Retinal pigment epithelial cell (primary cell): ENCODE measurements around the gene AMOT.
A peak's percentile ranks its signal among the peaks of the same experiment; 100 is the strongest.
"Not testable (repeated sequence)": the region's sequence is repeated elsewhere in the genome, so short reads cannot be mapped to it uniquely, and the experiment has no call there.

Experiments used
- DNase-seq: peaks from one replicate; pipeline ENCODE4 v3.0.0-alpha.2; 2010; ENCODE audit warnings: low read depth
- H3K4me3 ChIP-seq: 2 replicates; pipeline ENCODE4 v1.5.1; 2011; ENCODE audit warnings: mild to moderate bottlenecking, low read length, control low read depth, moderate library complexity
- TF ChIP-seq, protein P1 (sequence below): conservative IDR thresholded peaks from 2 replicates; pipeline ENCODE4 v1.5.1; 2011; ENCODE audit warnings: low read depth, low read length, control low read depth, inconsistent platforms

Gene AMOT

DNA sequence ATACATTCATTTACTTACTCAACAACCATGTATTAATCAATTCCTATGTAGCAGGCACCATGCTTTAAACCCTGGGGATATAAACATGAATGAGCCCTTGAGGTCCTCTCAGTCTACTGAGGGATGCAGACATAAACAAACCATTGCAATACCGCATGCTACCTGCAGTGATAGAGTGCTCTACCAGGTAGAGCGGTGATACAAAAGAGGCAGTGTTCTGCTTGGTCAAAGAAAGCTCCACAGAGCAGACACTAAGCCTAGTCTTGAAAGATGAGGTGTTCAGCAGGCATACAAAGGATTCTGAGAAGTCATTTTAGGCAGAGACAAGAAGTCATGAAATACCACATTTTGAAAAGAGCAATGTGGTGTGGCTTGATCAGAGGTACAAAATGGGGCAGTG is 26.9 kb upstream of the AMOT start:
- no peak overlapping the region for H3K4me3 ChIP-seq
- TF ChIP-seq, protein P1, sequence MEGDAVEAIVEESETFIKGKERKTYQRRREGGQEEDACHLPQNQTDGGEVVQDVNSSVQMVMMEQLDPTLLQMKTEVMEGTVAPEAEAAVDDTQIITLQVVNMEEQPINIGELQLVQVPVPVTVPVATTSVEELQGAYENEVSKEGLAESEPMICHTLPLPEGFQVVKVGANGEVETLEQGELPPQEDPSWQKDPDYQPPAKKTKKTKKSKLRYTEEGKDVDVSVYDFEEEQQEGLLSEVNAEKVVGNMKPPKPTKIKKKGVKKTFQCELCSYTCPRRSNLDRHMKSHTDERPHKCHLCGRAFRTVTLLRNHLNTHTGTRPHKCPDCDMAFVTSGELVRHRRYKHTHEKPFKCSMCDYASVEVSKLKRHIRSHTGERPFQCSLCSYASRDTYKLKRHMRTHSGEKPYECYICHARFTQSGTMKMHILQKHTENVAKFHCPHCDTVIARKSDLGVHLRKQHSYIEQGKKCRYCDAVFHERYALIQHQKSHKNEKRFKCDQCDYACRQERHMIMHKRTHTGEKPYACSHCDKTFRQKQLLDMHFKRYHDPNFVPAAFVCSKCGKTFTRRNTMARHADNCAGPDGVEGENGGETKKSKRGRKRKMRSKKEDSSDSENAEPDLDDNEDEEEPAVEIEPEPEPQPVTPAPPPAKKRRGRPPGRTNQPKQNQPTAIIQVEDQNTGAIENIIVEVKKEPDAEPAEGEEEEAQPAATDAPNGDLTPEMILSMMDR: peak; percentile 16
- no peak for DNase-seq

DNA sequence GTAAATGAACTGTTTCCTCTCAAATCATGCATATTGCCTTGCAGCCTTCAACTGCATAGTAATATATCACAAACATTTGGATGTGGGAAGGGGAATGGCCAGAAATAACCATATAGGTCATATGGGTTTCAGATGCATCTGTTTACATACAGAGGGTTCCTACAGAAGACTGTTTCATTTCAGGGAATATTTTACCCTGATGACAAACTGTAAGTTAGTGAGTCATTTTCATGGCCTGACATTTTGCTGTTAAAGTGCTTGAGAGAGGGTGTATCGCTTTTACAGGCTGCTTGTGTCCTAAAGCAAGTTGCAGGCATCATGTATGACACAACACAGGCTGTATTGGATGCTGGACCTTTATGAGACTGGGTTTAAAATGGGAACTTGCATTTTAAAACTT is 25.5 kb upstream of the AMOT start:
- DNase-seq: no peak

DNA sequence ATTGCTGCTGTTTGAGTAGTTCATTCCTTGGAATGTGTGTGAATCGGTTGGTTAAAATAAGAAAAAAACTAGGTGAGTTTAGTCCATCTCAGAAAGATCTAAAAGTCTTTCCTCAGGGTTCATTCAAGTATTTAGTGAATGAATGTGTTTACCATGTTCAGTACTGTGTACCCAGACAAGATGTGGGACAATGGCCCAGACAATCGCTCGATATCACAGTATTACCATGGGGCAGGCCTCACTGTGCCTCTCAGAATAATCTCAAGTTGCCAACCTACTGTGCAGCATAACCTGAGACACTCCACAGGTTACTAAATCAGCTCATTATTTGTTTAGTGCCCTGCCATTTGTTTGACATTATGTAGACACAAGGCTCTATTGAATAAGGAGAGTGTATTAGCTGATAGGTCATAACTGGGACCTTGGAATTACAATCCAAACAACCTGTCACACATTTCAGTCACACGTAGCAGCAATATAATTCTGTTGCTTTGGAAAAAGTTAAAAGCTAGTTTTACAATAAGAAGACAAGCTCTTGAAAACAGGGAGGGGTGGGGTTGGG is 24.9 kb upstream of the AMOT start:
- DNase-seq: no peak
- TF ChIP-seq, protein P1: no peak
- no peak overlapping the region for H3K4me3 ChIP-seq

More for the DNA sequence above, 25.5 kb upstream of the AMOT start:
- TF ChIP-seq, protein P1: no peak
- no peak overlapping the region for H3K4me3 ChIP-seq

DNA sequence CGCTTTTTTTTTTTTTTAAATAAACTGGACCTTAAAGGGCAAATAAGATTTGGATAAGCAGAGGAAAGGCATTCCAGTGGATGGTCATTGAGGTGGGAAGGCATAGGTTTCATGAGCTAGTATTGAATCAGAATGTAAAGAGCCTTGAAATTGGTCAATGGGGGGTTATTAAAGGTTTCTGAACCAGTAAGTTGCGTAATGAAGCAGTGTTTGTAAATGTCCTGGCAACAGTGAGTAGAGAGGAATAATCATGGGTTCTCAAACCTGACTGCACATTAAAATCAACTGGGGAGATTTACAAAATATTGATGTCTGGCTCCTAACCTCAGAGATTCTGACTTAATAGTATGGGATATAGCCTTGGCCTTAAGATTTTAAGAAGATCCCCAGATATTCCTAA is 23.2 kb upstream of the AMOT start:
- no peak overlapping the region for H3K4me3 ChIP-seq
- DNase-seq: no peak
- TF ChIP-seq, protein P1: no peak

DNA sequence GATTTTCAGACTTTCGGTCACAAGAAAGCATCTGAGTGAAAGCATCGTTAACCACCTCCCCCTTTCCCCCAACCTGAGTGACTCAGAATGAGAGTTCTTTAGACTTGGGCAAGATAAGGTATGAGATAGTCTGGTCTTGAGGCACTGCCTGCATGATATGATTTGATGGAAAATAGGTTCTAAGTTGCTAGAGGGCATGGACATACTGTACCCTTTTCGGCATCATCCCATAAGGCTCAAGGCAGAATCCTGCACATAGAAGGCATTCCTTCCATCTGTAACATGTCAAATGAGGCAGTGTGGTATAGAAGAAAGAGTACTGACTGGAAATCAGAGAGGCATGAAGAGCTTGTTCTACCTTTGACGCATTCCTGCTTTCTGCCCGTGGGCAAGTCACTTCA is 16.8 kb upstream of the AMOT start:
- TF ChIP-seq, protein P1: no peak
- DNase-seq: no peak
- H3K4me3 ChIP-seq: no peak overlapping the region

DNA sequence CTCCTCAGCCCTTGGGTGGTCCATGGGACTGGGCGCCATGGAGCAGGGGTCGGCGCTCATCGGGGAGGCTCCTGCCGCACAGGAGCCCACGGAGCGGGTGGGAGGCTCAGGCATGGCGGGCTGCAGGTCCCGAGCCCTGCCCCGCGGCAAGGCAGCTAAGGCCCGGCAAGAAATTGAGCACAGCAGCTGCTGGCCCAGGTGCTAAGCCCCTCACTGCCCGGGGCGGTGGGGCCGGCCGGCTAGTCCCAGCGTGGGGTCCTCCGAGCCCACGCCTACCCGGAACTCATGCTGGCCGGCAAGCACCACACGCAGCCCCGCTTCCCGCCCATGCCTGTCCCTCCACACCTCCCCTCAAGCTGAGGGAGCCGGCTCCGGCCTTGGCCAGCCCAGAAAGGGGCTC is 14.3 kb upstream of the AMOT start:
- H3K4me3 ChIP-seq: not testable (repeated sequence)

DNA sequence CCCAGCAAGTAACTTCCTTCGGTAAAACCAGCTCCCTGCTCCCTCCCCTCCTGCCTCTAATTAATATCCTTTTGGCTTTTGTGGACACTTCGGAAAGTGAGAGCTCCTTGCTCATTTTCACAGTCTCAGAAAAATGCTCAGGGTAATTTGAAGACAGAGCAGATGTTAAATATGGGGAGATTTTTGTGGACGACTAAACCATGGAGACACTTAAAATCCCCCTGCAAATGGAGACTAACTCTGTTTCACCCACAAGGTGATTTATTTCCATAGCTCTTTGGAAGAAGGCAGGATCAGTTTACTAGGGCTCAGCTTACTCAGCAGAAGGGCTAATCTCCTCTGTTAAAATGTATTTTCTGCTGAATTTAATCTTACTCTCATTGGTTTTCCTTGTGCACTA is 12.2 kb upstream of the AMOT start:
- H3K4me3 ChIP-seq: no peak overlapping the region
- DNase-seq: no peak
- TF ChIP-seq, protein P1: no peak

More for the DNA sequence above, 14.3 kb upstream of the AMOT start:
- DNase-seq: not testable (repeated sequence)

DNA sequence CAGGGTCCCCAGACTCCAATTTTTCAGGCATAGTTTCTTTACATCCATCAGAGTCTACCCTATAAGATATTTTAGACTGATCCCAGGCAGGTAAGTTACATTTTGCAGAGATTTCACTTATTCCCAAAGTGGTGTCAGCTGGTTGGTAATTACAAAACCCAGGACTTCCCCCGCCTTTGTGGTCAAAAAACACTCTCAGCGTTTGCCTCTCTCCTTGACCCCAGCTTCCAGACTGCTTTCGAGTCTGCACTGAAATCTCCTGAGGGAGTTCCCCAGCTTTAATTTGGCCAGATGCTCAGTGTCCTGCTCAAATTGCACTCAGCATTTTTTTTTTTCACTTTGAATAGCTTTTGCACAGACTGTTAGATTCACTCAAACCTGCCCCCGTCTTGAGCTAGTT is 11.2 kb upstream of the AMOT start:
- no peak for DNase-seq
- no peak overlapping the region for H3K4me3 ChIP-seq
- TF ChIP-seq, protein P1: no peak
